GM23338 (cell line): ENCODE results near the gene TPO. TPM values are rescaled to one million over a fixed set of nuclear protein-coding genes. Genes with fewer than 3 reads are reported as not detected.

Experiments
- ATAC-seq: fragments of 200-7000 bp; cut with Tn5 transposase; 3 replicates; pipeline ENCODE4 v1.9.1; 2020
- DNase-seq: peaks from one replicate; pipeline ENCODE4 v3.0.0-alpha.2; 2015; ENCODE audit warnings: low spot score
- H2AFZ ChIP-seq: fragments of 200-600 bp; sonication (generic); 2 replicates; pipeline ENCODE4 v1.8.0; 2016; ENCODE audit warnings: antibody characterized with exemption, mild to moderate bottlenecking, moderate library complexity
- H3F3A ChIP-seq: fragments of 200-600 bp; sonication (generic); replicated peaks from 2 replicates; pipeline ENCODE4 v1.8.0; 2017; ENCODE audit warnings: antibody characterized with exemption, mixed run types, low read depth
- H3K27ac ChIP-seq: fragments of 200-600 bp; sonication (generic); 2 replicates; pipeline ENCODE4 v1.6.1; 2016; ENCODE audit warnings: low read depth
- H3K27me3 ChIP-seq: fragments of 200-600 bp; sonication (generic); 2 replicates; pipeline ENCODE4 v1.8.0; 2016; ENCODE audit warnings: mild to moderate bottlenecking, mixed run types, moderate library complexity; ENCODE audit not compliant: insufficient read depth
- H3K36me3 ChIP-seq: fragments of 200-600 bp; sonication (generic); 2 replicates; pipeline ENCODE4 v1.8.0; 2016; ENCODE audit warnings: mild to moderate bottlenecking; ENCODE audit not compliant: insufficient read depth
- H3K4me1 ChIP-seq: fragments of 200-600 bp; sonication (generic); 2 replicates; pipeline ENCODE4 v1.8.0; 2016; ENCODE audit warnings: mild to moderate bottlenecking, moderate library complexity; ENCODE audit not compliant: insufficient read depth
- H3K4me2 ChIP-seq: fragments of 200-600 bp; sonication (generic); 2 replicates; pipeline ENCODE4 v1.7.1; 2017; ENCODE audit warnings: mixed run types
- H3K4me3 ChIP-seq: fragments of 200-600 bp; sonication (generic); 2 replicates; pipeline ENCODE4 v1.6.1; 2016; ENCODE audit warnings: mixed run types
- H3K79me2 ChIP-seq: fragments of 200-600 bp; sonication (generic); replicated peaks from 2 replicates; pipeline ENCODE4 v1.8.0; 2017; ENCODE audit warnings: mild to moderate bottlenecking; ENCODE audit not compliant: insufficient read depth
- H3K9me2 ChIP-seq: fragments of 200-600 bp; sonication (generic); 2 replicates; pipeline ENCODE4 v1.8.0; 2017; ENCODE audit not compliant: insufficient read depth
- H4K20me1 ChIP-seq: fragments of 200-600 bp; sonication (generic); replicated peaks from 2 replicates; pipeline ENCODE4 v1.8.0; 2017; ENCODE audit warnings: mild to moderate bottlenecking; ENCODE audit not compliant: insufficient read depth
- H3K27ac Mint-ChIP-seq: 2 replicates; pipeline ENCODE4 v1.8.0; 2020; ENCODE audit warnings: inconsistent platforms, mild to moderate bottlenecking, moderate library complexity, mixed read lengths
- H3K27me3 Mint-ChIP-seq: 3 replicates; pipeline ENCODE4 v1.8.0; 2022; ENCODE audit warnings: low read depth, mild to moderate bottlenecking, moderate library complexity, mixed read lengths, inconsistent platforms; ENCODE audit not compliant: insufficient read depth, poor library complexity
- H3K36me3 Mint-ChIP-seq: 3 replicates; pipeline ENCODE4 v1.8.0; 2021; ENCODE audit warnings: low read depth, mild to moderate bottlenecking, inconsistent platforms, moderate library complexity, mixed read lengths
- H3K4me1 Mint-ChIP-seq: 3 replicates; pipeline ENCODE4 v1.8.0; 2020; ENCODE audit warnings: mild to moderate bottlenecking, inconsistent platforms, mixed read lengths
- H3K4me3 Mint-ChIP-seq: 3 replicates; pipeline ENCODE4 v1.8.0; 2021; ENCODE audit warnings: moderate library complexity, mild to moderate bottlenecking, inconsistent platforms, mixed read lengths
- H3K9me3 Mint-ChIP-seq: 3 replicates; pipeline ENCODE4 v1.8.0; 2020; ENCODE audit warnings: moderate library complexity, mild to moderate bottlenecking, inconsistent platforms, mixed read lengths
- CREB1 ChIP-seq: fragments of 250-450 bp; sonication (Bioruptor Pico); IDR thresholded peaks from 2 replicates; pipeline ENCODE4 v1.5.0; 2020; ENCODE audit warnings: low read depth, mild to moderate bottlenecking, moderate library complexity
- CTCF ChIP-seq, 2 experiments: fragments of 200-600 bp in 1 of 2; sonication (generic) in 1 of 2; conservative IDR thresholded peaks; 2 replicates each; pipeline versions ENCODE4 v1.5.1 to v1.6.1; 2016 to 2017; ENCODE audit warnings: antibody characterized with exemption in 2 of 2, low read depth in 2 of 2, mild to moderate bottlenecking in 2 of 2, moderate library complexity in 1 of 2
- ETS1 ChIP-seq: IDR thresholded peaks from 2 replicates; pipeline ENCODE4 v1.6.1; 2016; ENCODE audit warnings: antibody characterized with exemption
- EZH2phosphoT487 ChIP-seq: fragments of 200-600 bp; sonication (generic); IDR thresholded peaks from one replicate; pipeline ENCODE4 v1.8.1; 2018; ENCODE audit warnings: antibody characterized with exemption; ENCODE audit not compliant: unreplicated experiment
- JUNB ChIP-seq: IDR thresholded peaks from one replicate; pipeline ENCODE4 v1.6.1; 2016; ENCODE audit warnings: antibody characterized with exemption; ENCODE audit not compliant: unreplicated experiment
- NANOG ChIP-seq: IDR thresholded peaks from 2 replicates; pipeline ENCODE4 v1.6.1; 2016; ENCODE audit warnings: antibody characterized with exemption, borderline replicate concordance
- POLR2AphosphoS5 ChIP-seq: IDR thresholded peaks from 2 replicates; pipeline ENCODE4 v1.6.1; 2016; ENCODE audit warnings: antibody characterized with exemption, low read depth
- ZNF114 ChIP-seq: fragments of 250-450 bp; sonication (Bioruptor Pico); IDR thresholded peaks from 2 replicates; pipeline ENCODE4 v1.5.0; 2020; ENCODE audit warnings: mild to moderate bottlenecking, moderate library complexity
- ZNF331 ChIP-seq: fragments of 250-450 bp; sonication (Bioruptor Pico); IDR thresholded peaks from 2 replicates; pipeline ENCODE4 v1.5.0; 2020; ENCODE audit warnings: low read depth, mild to moderate bottlenecking, moderate library complexity
- ZNF462 ChIP-seq: fragments of 250-450 bp; sonication (Bioruptor Pico); IDR thresholded peaks from 2 replicates; pipeline ENCODE4 v1.5.0; 2020; ENCODE audit warnings: mild to moderate bottlenecking, moderate library complexity
- polyA plus RNA-seq: library from polyadenylated mRNA; unstranded; fragments of >200 nt; fragmentation: Nextera tagmentation; extraction: Ambion mirVana; gene quantifications from 2 replicates; pipeline ENCODE4 v1.2.1, GENCODE V29; 2016
- total RNA-seq: library from RNA; depleted of rRNA; stranded (reverse); fragments of >200 nt; shearing (Covaris generic); gene quantifications from 2 replicates; pipeline ENCODE4 v1.2.3, GENCODE V29; 2014

Gene TPO
- total and polyA plus RNA-seq, 2 experiments from 2014 or later, result 0.74 TPM; not detected in 1

GRCh38 chr2:1557467-1557820 is 144.2 kb downstream of the TPO start (continued):
- no peak for TF ChIP-seq ZNF462 (CRISPR knock-in tag)

GRCh38 chr2:1559589-1560175 is 146.4 kb downstream of the TPO start:
- H3F3A ChIP-seq, result no peaks in the 10 kb centered on the region
- no peak overlapping the region for H2AFZ ChIP-seq
- H3K27me3 ChIP-seq, result no peaks in the 10 kb centered on the region
- Mint-ChIP-seq H3K4me3 (no peak overlapping the region), H3K36me3 (no peaks in the 10 kb centered on the region), H3K4me1 (peaks cover 18% of the 10 kb centered on the region; the same call in 2 of the 3 replicates), H3K9me3 (no peaks in the 10 kb centered on the region), H3K27me3 (peaks cover 10% of the 10 kb centered on the region), H3K27ac (no peak overlapping the region)
- H3K4me3 ChIP-seq, result no peak overlapping the region
- no peak overlapping the region for H3K27ac ChIP-seq
- no peaks in the 10 kb centered on the region for H3K4me1 ChIP-seq
- no peaks in the 10 kb centered on the region for H4K20me1 ChIP-seq
- no peaks in the 10 kb centered on the region for H3K36me3 ChIP-seq
- no peaks in the 10 kb centered on the region for H3K79me2 ChIP-seq
- H3K9me2 ChIP-seq, result no peaks in the 10 kb centered on the region
- ATAC-seq (no peak; the same call in 1 of the 3 replicates), DNase-seq (no peak)
- H3K4me2 ChIP-seq, result no peak overlapping the region
- no peak for TF ChIP-seq POLR2AphosphoS5
- TF ChIP-seq CTCF (conservative IDR thresholded peaks at IDR 0.05; ENCODE audit: low read depth in 2 of 2), result no peak
- no peak for TF ChIP-seq CREB1 (CRISPR knock-in tag)
- TF ChIP-seq ZNF331 (CRISPR knock-in tag), result no peak
- TF ChIP-seq EZH2phosphoT487, result no peak
- no peak for TF ChIP-seq NANOG
- TF ChIP-seq ETS1, result no peak
- no peak for TF ChIP-seq JUNB
- TF ChIP-seq ZNF114, result no peak
